ENCODE data around the gene LURAP1L.
"Not testable (repeated sequence)": the region's sequence is repeated elsewhere in the genome, so short reads cannot be mapped to it uniquely, and the experiment has no call there.

The LURAP1L gene

DNA sequence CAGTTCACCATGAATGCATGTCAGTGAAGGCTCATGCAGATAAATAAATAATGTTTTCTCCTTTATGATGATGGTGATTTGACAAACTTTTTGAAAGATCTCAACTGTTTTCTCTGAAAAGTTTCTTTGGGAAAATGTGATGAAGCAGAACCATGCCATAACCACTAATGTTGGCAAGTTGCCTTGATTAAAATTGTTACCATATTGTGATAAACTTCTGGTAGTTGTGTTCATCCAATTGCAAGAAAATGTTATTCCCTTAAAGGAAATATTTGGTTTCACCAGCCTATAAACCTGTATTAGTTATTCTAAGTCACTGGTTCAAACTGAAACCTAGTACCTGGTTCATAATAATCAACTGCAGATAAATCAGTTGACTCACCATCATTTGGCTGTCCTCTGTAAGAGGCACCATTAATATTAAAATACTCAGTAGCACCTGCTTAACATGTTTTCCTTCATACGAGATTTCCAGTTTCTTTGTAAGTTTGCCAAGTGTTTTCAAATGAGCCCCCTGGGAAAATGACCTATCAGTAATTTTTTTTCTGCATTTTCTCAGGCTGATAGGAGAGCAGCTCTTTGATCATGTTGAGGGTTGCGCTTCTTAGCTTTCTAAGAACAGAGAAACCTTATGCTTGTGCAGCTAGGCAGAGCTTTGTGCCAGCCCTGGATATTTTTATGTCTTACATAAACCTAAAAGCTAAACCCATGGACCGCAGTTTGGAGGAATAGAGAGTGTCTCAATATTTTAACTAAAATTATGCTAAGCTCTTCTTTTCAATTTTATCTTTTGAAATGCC, 88.0 kb downstream of the LURAP1L start:
- no peak for DNase-seq

- no peak for DNase-seq
Measured at GRCh38 chr9:12863618-12864017, 88.8 kb downstream of the LURAP1L start.

DNA sequence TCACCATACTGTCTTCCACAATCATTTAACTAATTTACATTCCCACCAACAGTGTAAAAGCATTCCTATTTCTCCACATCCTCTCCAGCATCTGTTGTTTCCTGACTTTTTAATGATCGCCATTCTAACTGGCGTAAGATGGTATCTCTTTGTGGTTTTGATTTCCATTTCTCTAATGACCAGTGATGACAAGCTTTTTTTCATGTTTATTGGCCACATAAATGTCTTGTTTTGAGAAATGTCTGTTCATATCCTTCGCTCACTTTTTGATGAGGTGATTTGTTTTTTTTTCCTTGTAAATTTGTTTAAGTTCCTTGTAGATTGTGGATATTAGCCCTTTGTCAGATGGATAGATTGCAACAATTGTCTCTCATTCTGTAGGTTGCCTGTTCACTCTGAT, 90.6 kb downstream of the LURAP1L start:
- not testable (repeated sequence) for DNase-seq
